Tibial artery (tissue), 4 donors: Measurements from ENCODE around the gene EPO.

Source experiments
- DNase-seq, 2 donors: peaks; one replicate each; pipeline ENCODE4 v3.0.0-alpha.2; 2019
- H3K27ac ChIP-seq, 2 donors: fragments of 200-600 bp; sonication (generic) in 1 of 2; 1 replicate in 1 of 2; 2 replicates in 1 of 2; pipeline ENCODE4 v1.5.1; 2018 to 2019; ENCODE audit warnings: mild to moderate bottlenecking in 1 of 2
- H3K27me3 ChIP-seq, 2 donors: fragments of 200-600 bp; sonication (generic) in 1 of 2; one replicate each; pipeline versions ENCODE4 v1.5.1 to v1.6.0; 2016 to 2019
- H3K36me3 ChIP-seq, 3 donors: fragments of 200-600 bp; sonication (generic) in 2 of 3; one replicate each; pipeline ENCODE4 v1.5.1; 2016 to 2019; ENCODE audit warnings: mild to moderate bottlenecking in 2 of 3
- H3K4me1 ChIP-seq, 4 donors: fragments of 200-600 bp; sonication (generic) in 2 of 4; 1 replicate in 3 of 4; 2 replicates in 1 of 4; pipeline ENCODE4 v1.5.1; 2016 to 2019
- H3K4me3 ChIP-seq, 2 donors: fragments of 200-600 bp; sonication (generic) in 1 of 2; 1 replicate in 1 of 2; 2 replicates in 1 of 2; pipeline ENCODE4 v1.5.1; 2018 to 2019; ENCODE audit warnings: mild to moderate bottlenecking in 2 of 2
- H3K9me3 ChIP-seq, 3 donors: fragments of 200-600 bp; sonication (generic) in 1 of 3; one replicate each; pipeline ENCODE4 v1.5.1; 2016 to 2019
- intact Hi-C: fragments of 100-400 bp; cut with DNase I; formaldehyde crosslinking; loops from one replicate; pipeline ENCODE4 v1.15.0; 2023; ENCODE audit warnings: low total_unique reads
- TF ChIP-seq, protein P1 (sequence below), 2 experiments: fragments of 200-600 bp in 1 of 2; fragments of 450-650 bp in 1 of 2; IDR thresholded peaks; one replicate each; pipeline ENCODE4 v1.5.1; 2017 to 2019; ENCODE audit warnings: antibody characterized with exemption in 2 of 2, mild to moderate bottlenecking in 1 of 2, moderate library complexity in 1 of 2

The EPO gene

DNA sequence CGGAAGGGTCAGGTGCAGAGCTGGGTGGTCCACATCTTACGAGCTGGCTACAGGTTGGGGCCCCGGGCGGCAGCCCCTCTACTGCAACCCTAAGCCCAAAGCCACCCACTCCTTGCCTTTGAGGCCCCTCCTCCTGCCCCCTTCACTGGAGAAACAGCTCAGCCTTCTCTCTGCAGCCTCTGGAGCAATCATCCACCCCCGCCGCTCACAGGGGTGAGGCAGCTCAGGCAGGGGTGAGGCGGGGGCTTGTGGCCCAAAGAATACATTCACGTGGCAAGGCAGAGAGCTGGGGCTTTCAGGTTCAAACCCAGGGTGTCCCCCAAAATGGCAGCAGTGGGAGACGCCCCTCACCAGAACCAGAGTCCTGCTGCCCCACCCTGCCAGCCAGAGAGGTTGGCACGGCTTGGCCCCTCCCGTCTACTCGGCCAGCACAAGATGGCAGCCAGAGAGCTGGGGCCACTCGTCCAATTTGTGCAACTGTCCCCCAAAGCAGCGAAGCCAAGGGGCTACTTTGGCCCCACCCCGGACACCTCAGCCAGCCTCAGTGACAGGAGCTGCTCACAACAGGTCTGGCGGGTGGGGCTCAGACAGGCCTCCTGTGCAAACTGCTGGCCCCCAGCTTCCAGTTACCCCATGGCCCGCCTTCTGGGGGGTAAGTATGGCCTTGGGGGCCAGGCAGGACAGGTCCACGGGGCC, 39.5 kb upstream of the EPO start:
- Histone ChIP-seq H3K9me3 (no peaks in the 10 kb centered on the region), H3K4me3 (no peak overlapping the region), H3K27ac (peak overlapping the region in 1 of 2 donors; percentile 36), H3K27me3 (no peaks in the 10 kb centered on the region), H3K4me1 (peaks cover 0 to 32% (median 12%) of the 10 kb centered on the region in 4 donors), H3K36me3 (peaks cover 72 to 93% (median 87%) of the 10 kb centered on the region in 3 donors)
- intact Hi-C loops = no loop called here
- TF ChIP-seq, protein P1, sequence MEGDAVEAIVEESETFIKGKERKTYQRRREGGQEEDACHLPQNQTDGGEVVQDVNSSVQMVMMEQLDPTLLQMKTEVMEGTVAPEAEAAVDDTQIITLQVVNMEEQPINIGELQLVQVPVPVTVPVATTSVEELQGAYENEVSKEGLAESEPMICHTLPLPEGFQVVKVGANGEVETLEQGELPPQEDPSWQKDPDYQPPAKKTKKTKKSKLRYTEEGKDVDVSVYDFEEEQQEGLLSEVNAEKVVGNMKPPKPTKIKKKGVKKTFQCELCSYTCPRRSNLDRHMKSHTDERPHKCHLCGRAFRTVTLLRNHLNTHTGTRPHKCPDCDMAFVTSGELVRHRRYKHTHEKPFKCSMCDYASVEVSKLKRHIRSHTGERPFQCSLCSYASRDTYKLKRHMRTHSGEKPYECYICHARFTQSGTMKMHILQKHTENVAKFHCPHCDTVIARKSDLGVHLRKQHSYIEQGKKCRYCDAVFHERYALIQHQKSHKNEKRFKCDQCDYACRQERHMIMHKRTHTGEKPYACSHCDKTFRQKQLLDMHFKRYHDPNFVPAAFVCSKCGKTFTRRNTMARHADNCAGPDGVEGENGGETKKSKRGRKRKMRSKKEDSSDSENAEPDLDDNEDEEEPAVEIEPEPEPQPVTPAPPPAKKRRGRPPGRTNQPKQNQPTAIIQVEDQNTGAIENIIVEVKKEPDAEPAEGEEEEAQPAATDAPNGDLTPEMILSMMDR (IDR thresholded peaks at IDR 0.05) = no peak
- peak in 1 of 2 donors; percentile 69 for DNase-seq

DNA sequence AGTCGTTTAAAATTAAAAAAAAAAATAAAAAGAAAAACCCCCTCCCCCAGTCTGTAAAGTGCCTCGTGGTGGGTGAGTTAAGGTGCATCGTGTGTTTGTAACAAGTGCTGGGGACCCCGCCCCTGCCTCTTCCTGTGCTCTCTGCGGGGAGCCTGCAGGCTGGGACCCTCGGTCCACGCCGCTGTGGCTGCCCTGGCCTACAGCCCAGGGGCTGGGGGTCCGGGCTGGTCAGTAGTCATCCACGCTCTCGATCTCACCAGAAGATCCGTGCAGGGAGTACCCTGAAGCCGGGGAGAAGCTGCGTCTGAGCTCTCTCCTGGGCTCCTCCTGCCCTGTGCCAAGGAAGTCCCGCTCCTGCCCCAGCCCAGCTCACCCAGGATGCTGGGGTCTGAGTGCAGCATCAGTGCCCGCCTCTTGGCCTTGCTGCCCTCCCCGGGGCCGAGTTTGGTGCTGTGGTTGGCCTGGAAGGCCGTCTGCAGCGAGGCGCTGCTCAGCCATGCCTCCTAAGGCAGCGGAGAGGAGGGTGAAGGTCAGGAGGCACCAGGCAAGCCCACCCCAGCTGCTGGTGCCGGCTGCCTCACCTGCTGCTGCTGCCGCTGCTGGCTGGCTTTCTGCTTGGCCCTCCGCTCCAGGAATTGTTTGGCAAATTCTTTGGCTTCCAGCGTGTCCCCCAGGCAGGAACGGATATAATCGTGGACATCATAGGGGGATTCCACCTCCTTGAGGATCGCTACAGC, 38.6 kb upstream of the EPO start:
- intact Hi-C loops = no loop called here
- Histone ChIP-seq H3K27me3 (no peaks in the 10 kb centered on the region), H3K4me1 (peaks cover 0 to 23% (median 4%) of the 10 kb centered on the region in 4 donors), H3K4me3 (no peak overlapping the region), H3K9me3 (no peaks in the 10 kb centered on the region), H3K27ac (no peak overlapping the region), H3K36me3 (peaks cover 79 to 99% (median 92%) of the 10 kb centered on the region in 3 donors)
- no peak for DNase-seq
- TF ChIP-seq, protein P1 (IDR thresholded peaks at IDR 0.05) = no peak

DNA sequence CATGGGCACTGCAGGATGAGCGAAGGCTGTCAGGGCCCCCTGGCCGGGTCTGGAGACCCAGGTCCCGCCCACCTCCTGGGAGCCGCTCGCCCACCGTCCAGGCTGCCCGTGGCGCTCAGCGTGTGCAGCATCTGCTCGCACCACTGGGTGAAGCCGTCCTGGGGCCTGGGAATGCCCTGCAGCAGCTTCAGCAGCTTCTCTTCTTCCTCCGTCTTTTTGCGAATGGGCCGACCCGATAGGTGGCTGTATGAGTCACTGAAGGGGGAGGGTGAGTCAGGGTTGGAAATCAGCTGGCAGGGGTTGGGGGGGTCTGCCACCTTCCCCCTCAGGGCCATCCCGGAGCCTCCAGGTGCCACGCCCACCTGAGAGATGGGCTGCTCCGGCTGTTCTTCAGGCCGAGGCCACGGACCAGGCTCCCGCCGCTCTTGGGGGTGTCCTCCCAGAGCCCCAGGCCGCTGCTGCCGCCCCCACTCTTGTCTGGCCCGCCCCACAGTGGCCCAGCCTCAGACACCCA, 38.0 kb upstream of the EPO start:
- Histone ChIP-seq H3K9me3 (no peaks in the 10 kb centered on the region), H3K27me3 (no peaks in the 10 kb centered on the region), H3K27ac (no peak overlapping the region), H3K4me3 (no peak overlapping the region), H3K4me1 (peaks cover 0 to 19% (median 3%) of the 10 kb centered on the region in 4 donors), H3K36me3 (peaks cover 79 to 99% (median 92%) of the 10 kb centered on the region in 3 donors)
- no peak for DNase-seq
- TF ChIP-seq, protein P1 (IDR thresholded peaks at IDR 0.05) = no peak
- intact Hi-C loops = no loop called here

DNA sequence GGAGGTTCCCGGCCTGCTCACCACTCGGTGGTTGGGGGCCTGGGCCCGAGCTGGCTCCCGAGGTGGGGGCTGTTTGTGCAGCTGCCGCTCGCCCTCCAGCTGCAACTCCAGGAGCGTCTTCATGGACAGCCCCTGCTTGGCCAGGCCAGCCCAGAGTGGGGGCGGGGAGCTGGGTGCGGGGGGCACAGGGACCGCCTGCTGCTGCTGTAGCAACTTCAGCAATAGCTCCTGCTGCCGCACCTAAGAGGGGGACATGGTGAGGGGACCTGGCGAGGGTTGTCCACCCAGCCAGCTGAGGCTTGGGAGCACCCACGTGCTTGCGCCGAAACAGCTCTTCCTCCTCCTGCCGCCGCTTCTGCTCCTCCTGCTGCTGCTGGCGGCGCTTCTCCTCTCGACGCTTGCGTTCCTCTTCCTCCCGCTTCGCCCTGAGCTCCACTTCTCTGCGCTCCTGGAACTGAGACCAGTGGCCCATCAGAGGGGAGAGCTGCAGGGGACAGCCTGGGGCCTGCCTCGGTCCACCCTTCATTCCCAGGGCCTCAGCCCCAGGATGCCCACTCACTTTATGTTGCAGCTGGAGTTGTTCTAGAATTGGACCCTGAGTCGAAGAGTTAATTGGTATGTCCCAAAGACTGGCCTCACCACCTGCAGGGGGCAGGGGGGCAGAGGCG, 37.1 kb upstream of the EPO start:
- peaks cover 79 to 99% (median 92%) of the 10 kb centered on the region in 3 donors for H3K36me3 ChIP-seq
- H3K27me3 ChIP-seq = no peaks in the 10 kb centered on the region
- no peak overlapping the region for H3K4me3 ChIP-seq
- peaks cover 0 to 25% (median 5%) of the 10 kb centered on the region in 4 donors for H3K4me1 ChIP-seq
- no peak overlapping the region for H3K27ac ChIP-seq
- no peak for DNase-seq
- H3K9me3 ChIP-seq = no peaks in the 10 kb centered on the region
- intact Hi-C loops = no loop called here
- TF ChIP-seq, protein P1 (IDR thresholded peaks at IDR 0.05) = no peak

DNA sequence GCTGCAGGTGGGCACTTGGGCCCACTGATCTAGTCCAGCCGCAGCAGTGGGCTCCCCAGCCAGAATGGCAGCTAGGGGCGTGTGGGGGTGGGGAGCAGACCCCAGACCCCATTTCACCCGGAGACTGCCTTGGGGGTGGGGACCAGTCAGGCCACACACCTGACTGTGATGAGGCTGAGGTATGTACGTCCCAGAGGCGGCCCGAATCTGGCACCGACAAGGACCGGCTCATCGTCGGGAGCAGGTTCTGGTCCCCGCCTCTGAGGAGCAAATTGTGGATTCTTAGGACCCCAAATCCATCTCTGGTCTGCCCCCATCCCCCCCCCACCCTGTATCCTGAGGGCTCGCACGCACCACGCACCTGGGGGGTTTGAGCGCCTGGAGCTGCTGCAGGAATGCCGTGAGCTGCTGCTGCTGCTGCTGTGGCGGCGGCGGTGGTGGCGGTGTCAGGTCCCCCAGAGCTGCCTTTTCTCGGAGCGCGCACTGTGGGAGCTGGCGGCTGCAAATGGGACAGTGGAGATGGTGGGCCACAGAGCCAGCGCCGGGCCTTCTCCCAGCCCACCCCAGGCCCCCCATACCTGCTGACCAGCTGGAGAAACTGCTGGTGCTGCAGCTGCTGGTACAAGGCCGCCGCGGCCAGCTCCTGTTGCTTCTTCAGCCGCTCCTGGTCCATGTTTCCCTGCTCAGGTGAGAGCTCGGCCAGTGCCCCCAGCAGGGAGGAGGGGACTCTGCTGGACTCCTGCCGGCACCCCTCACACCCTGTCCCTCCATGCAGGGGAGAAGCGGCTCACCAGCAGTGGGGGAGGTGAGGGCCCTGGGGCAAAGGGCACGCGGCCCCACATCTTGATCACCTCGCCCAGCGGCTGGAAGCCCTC, 36.4 kb upstream of the EPO start:
- Histone ChIP-seq H3K9me3 (no peaks in the 10 kb centered on the region), H3K36me3 (peaks cover 72 to 99% (median 90%) of the 10 kb centered on the region in 3 donors), H3K27ac (no peak overlapping the region), H3K4me1 (peaks cover 0 to 27% (median 8%) of the 10 kb centered on the region in 4 donors), H3K27me3 (no peaks in the 10 kb centered on the region), H3K4me3 (no peak overlapping the region)
- DNase-seq = no peak
- intact Hi-C loops = no loop called here
- TF ChIP-seq, protein P1 (IDR thresholded peaks at IDR 0.05) = no peak
